Upper lobe of left lung (tissue), 6 donors: ENCODE measurements around the gene TMEM184A. TPM values are rescaled to one million over a fixed set of nuclear protein-coding genes. Genes with fewer than 3 reads are reported as not detected.
A peak's percentile ranks its signal among the peaks of the same experiment; 100 is the strongest.

ENCODE experiments used
- ATAC-seq, 2 donors: fragments of 200-7000 bp; cut with Tn5 transposase; one replicate each; pipeline ENCODE4 v1.9.1; 2022; ENCODE audit warnings: mild to moderate bottlenecking in 2 of 2, moderate library complexity in 2 of 2; ENCODE audit not compliant: low FRiP score in 2 of 2
- DNase-seq, 2 donors: peaks; one replicate each; pipeline ENCODE4 v3.0.0-alpha.2; 2019 to 2020
- H3K27ac ChIP-seq, 4 donors: fragments of 200-600 bp; sonication (generic); one replicate each; pipeline ENCODE4 v1.5.1; 2016 to 2019
- H3K27me3 ChIP-seq, 4 donors: fragments of 200-600 bp; sonication (generic); one replicate each; pipeline ENCODE4 v1.5.1; 2017 to 2019
- H3K36me3 ChIP-seq, 4 donors: fragments of 200-600 bp; sonication (generic); one replicate each; pipeline ENCODE4 v1.5.1; 2016 to 2019
- H3K4me1 ChIP-seq, 4 donors: fragments of 200-600 bp; sonication (generic); one replicate each; pipeline ENCODE4 v1.5.1; 2018 to 2019
- H3K4me3 ChIP-seq, 4 donors: fragments of 200-600 bp; sonication (generic); one replicate each; pipeline ENCODE4 v1.5.1; 2017 to 2019; ENCODE audit warnings: mild to moderate bottlenecking in 2 of 4, moderate library complexity in 1 of 4
- H3K9me3 ChIP-seq, 4 donors: fragments of 200-600 bp; sonication (generic); one replicate each; pipeline ENCODE4 v1.5.1; 2018 to 2019
- CTCF ChIP-seq, 6 experiments: fragments of 450-650 bp in 4 of 6; fragments of 200-600 bp in 2 of 6; sonication (generic) in 2 of 6; IDR thresholded peaks; one replicate each; pipeline ENCODE4 v1.5.1; 2016 to 2019; ENCODE audit warnings: antibody characterized with exemption in 6 of 6
- EP300 ChIP-seq, 4 donors: sonication (generic); formaldehyde crosslinking; IDR thresholded peaks; one replicate each; pipeline ENCODE4 v1.5.1; 2017; ENCODE audit warnings: antibody characterized with exemption in 4 of 4, control low read depth in 2 of 4
- POLR2A ChIP-seq, 4 donors: fragments of 450-650 bp; IDR thresholded peaks; one replicate each; pipeline ENCODE4 v1.5.1; 2016 to 2017; ENCODE audit warnings: antibody characterized with exemption in 4 of 4, mild to moderate bottlenecking in 2 of 4
- POLR2AphosphoS5 ChIP-seq, 2 donors: sonication (generic); formaldehyde crosslinking; IDR thresholded peaks; one replicate each; pipeline ENCODE4 v1.5.1; 2017; ENCODE audit warnings: antibody characterized with exemption in 2 of 2
- WGBS, 2 donors: methylation state at CpG; one replicate each; pipeline ENCODE4 v1.1.5; 2017 to 2018; 5-methylcytosine and 5-hydroxymethylcytosine counted together
- total RNA-seq, 6 donors: library from RNA; depleted of rRNA in 4 of 6; stranded (reverse); fragments of >200 nt in 4 of 6; gene quantifications; one replicate each; pipeline versions ENCODE4 v1.1.0 to v1.2.1, GENCODE V29; 2016 to 2021
- donor health status: DM: no; HTN: no; CAD: no; lungs with moderate emphysema.
- donor health status: DM: no; HTN: yes; CAD: no; lungs with severe emphysema.

Gene TMEM184A
- total RNA-seq, 6 donors from 2014 or later, result 5.0 to 11.7 (median 10.4) TPM

GRCh38 chr7:1535701-1536454, 20.1 kb downstream of the TMEM184A start:
- Histone ChIP-seq H3K4me1 (peaks cover 52 to 77% (median 60%) of the 10 kb centered on the region in 4 donors), H3K36me3 (peaks cover 15 to 40% (median 30%) of the 10 kb centered on the region in 4 donors), H3K4me3 (no peak overlapping the region), H3K27ac (peak overlapping the region; percentile 95 to 98 (median 96)), H3K27me3 (no peaks in the 10 kb centered on the region), H3K9me3 (no peaks in the 10 kb centered on the region)
- ATAC-seq (no peak), DNase-seq (peak in 1 of 2 donors; percentile 82)
- 85 to 91% methylated on average over 33 to 36 of the region's 42 CpGs for WGBS, 2 donors
- no peak for TF ChIP-seq EP300 (IDR thresholded peaks at IDR 0.05)
- TF ChIP-seq POLR2AphosphoS5 (IDR thresholded peaks at IDR 0.05), result peak in 1 of 2 donors; percentile 37

GRCh38 chr7:1535100-1535458, 20.9 kb downstream of the TMEM184A start:
- 65 to 81% methylated on average over 6 of the region's 6 CpGs for WGBS, 2 donors
- peaks cover 52 to 81% (median 61%) of the 10 kb centered on the region in 4 donors for H3K4me1 ChIP-seq
- no peaks in the 10 kb centered on the region for H3K9me3 ChIP-seq
- H3K27me3 ChIP-seq, result no peaks in the 10 kb centered on the region
- peaks cover 7 to 32% (median 22%) of the 10 kb centered on the region in 4 donors for H3K36me3 ChIP-seq
- H3K27ac ChIP-seq, result peak overlapping the region; percentile 95 to 98 (median 96)
- TF ChIP-seq CTCF (IDR thresholded peaks at IDR 0.05), result no peak
- no peak for TF ChIP-seq POLR2AphosphoS5 (IDR thresholded peaks at IDR 0.05)
- DNase-seq (no peak), ATAC-seq (no peak)
- no peak overlapping the region for H3K4me3 ChIP-seq

GRCh38 chr7:1534330-1535099, 21.5 kb downstream of the TMEM184A start:
- DNase-seq, result peak in 1 of 2 donors; percentile 71
- no peak for TF ChIP-seq CTCF (IDR thresholded peaks at IDR 0.05)
- Histone ChIP-seq H3K4me3 (no peak overlapping the region), H3K9me3 (no peaks in the 10 kb centered on the region), H3K27me3 (no peaks in the 10 kb centered on the region), H3K27ac (peak overlapping the region; percentile 92 to 99 (median 97)), H3K4me1 (peaks cover 52 to 82% (median 63%) of the 10 kb centered on the region in 4 donors), H3K36me3 (peaks cover 1 to 26% (median 16%) of the 10 kb centered on the region in 4 donors)
- 82 to 86% methylated on average over 18 to 29 of the region's 30 CpGs for WGBS, 2 donors
- no peak for ATAC-seq

- Histone ChIP-seq H3K27ac (peak overlapping the region; percentile 92 to 99 (median 97)), H3K4me1 (peaks cover 50 to 79% (median 60%) of the 10 kb centered on the region in 4 donors), H3K9me3 (no peaks in the 10 kb centered on the region), H3K4me3 (peak overlapping the region in 3 of 4 donors; percentile 76 to 94 (median 93)), H3K36me3 (peaks cover 0 to 19% (median 8%) of the 10 kb centered on the region in 4 donors), H3K27me3 (no peaks in the 10 kb centered on the region)
- WGBS, 2 donors, result 72 to 82% methylated on average over 14 to 21 of the region's 24 CpGs
- TF ChIP-seq EP300 (IDR thresholded peaks at IDR 0.05) (no peak), POLR2AphosphoS5 (IDR thresholded peaks at IDR 0.05) (peak; percentile 16 to 35)
- ATAC-seq (peak in 1 of 2 donors; percentile 20), DNase-seq (peak; percentile 60 to 82)
Observed at GRCh38 chr7:1533547-1534329, 22.3 kb downstream of the TMEM184A start.

GRCh38 chr7:1533255-1533546, 22.8 kb downstream of the TMEM184A start:
- H3K27me3 ChIP-seq, result no peaks in the 10 kb centered on the region
- WGBS, 2 donors, result 26 to 44% methylated on average over 9 of the region's 9 CpGs
- H3K4me3 ChIP-seq, result peak overlapping the region in 3 of 4 donors; percentile 76 to 94 (median 93)
- peaks cover 45 to 73% (median 54%) of the 10 kb centered on the region in 4 donors for H3K4me1 ChIP-seq
- H3K27ac ChIP-seq, result peak overlapping the region; percentile 92 to 99 (median 97)
- H3K36me3 ChIP-seq, result peaks cover 0 to 16% (median 7%) of the 10 kb centered on the region in 4 donors
- DNase-seq, result no peak
- no peaks in the 10 kb centered on the region for H3K9me3 ChIP-seq
- no peak for ATAC-seq
- TF ChIP-seq CTCF (IDR thresholded peaks at IDR 0.05) (no peak), EP300 (IDR thresholded peaks at IDR 0.05) (no peak), POLR2AphosphoS5 (IDR thresholded peaks at IDR 0.05) (no peak), POLR2A (IDR thresholded peaks at IDR 0.05) (no peak)
